ENCODE data around the gene ELOVL1. TPM values are rescaled to one million over a fixed set of nuclear protein-coding genes. Genes with fewer than 3 reads are reported as not detected.
"Not testable (repeated sequence)": the region's sequence is repeated elsewhere in the genome, so short reads cannot be mapped to it uniquely, and the experiment has no call there.

Gene ELOVL1
- total RNA-seq, 1 donor from 2014 or later = 52.2 TPM

- H3K36me3 Mint-ChIP-seq = peaks cover 39% of the 10 kb centered on the region
- H3K4me3 Mint-ChIP-seq = no peak overlapping the region
- DNase-seq (ENCODE audit: extremely low spot score, unreplicated experiment) = no peak
- no peaks in the 10 kb centered on the region for H3K27me3 Mint-ChIP-seq
- no peak overlapping the region for H3K27ac Mint-ChIP-seq
- TF ChIP-seq, protein P1, sequence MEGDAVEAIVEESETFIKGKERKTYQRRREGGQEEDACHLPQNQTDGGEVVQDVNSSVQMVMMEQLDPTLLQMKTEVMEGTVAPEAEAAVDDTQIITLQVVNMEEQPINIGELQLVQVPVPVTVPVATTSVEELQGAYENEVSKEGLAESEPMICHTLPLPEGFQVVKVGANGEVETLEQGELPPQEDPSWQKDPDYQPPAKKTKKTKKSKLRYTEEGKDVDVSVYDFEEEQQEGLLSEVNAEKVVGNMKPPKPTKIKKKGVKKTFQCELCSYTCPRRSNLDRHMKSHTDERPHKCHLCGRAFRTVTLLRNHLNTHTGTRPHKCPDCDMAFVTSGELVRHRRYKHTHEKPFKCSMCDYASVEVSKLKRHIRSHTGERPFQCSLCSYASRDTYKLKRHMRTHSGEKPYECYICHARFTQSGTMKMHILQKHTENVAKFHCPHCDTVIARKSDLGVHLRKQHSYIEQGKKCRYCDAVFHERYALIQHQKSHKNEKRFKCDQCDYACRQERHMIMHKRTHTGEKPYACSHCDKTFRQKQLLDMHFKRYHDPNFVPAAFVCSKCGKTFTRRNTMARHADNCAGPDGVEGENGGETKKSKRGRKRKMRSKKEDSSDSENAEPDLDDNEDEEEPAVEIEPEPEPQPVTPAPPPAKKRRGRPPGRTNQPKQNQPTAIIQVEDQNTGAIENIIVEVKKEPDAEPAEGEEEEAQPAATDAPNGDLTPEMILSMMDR (conservative IDR thresholded peaks at IDR 0.05) = no peak
- no peaks in the 10 kb centered on the region for H3K9me3 Mint-ChIP-seq
- peaks cover 9% of the 10 kb centered on the region for H3K4me1 Mint-ChIP-seq (ENCODE audit: unreplicated experiment)
Observed at GRCh38 chr1:43405219-43405875, 37.5 kb upstream of the ELOVL1 start.

DNA sequence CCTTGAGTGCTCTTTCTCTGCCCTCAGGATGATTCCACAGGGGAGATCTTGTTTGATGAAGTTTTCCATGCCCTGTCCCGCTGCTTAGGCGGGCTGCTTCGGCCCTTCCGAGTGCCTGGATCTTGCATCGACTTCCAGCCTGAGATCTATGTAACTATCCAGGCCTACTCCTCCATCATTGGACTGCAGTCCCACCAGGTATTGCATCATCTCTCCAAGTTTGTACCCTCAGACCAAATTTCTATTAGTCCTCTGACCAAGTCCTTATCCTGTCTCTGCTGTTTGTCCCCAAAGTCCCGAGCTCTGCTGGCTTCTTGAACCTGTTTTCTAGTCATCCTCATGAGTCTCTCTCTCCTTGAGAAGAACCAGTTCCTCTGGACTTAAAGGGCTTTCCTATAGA is 36.5 kb upstream of the ELOVL1 start:
- H3K4me3 Mint-ChIP-seq = no peak overlapping the region
- DNase-seq (ENCODE audit: extremely low spot score, unreplicated experiment) = no peak
- TF ChIP-seq, protein P1 (conservative IDR thresholded peaks at IDR 0.05) = no peak
- H3K27me3 Mint-ChIP-seq = no peaks in the 10 kb centered on the region
- no peak overlapping the region for H3K27ac Mint-ChIP-seq
- peaks cover 35% of the 10 kb centered on the region for H3K36me3 Mint-ChIP-seq
- peaks cover 9% of the 10 kb centered on the region for H3K4me1 Mint-ChIP-seq (ENCODE audit: unreplicated experiment)
- H3K9me3 Mint-ChIP-seq = no peaks in the 10 kb centered on the region

GRCh38 chr1:43402089-43402865 is 34.5 kb upstream of the ELOVL1 start:
- DNase-seq (ENCODE audit: extremely low spot score, unreplicated experiment) = no peak
- Mint-ChIP-seq H3K4me3 (no peak overlapping the region), H3K27ac (no peak overlapping the region), H3K27me3 (no peaks in the 10 kb centered on the region), H3K9me3 (no peaks in the 10 kb centered on the region), H3K4me1 (ENCODE audit: unreplicated experiment) (peaks cover 9% of the 10 kb centered on the region), H3K36me3 (peaks cover 41% of the 10 kb centered on the region)
- TF ChIP-seq, protein P1 (conservative IDR thresholded peaks at IDR 0.05) = no peak

GRCh38 chr1:43400441-43400840 is 32.6 kb upstream of the ELOVL1 start:
- not testable (repeated sequence) for H3K9me3 Mint-ChIP-seq, H3K27ac Mint-ChIP-seq, H3K4me3 Mint-ChIP-seq

DNA sequence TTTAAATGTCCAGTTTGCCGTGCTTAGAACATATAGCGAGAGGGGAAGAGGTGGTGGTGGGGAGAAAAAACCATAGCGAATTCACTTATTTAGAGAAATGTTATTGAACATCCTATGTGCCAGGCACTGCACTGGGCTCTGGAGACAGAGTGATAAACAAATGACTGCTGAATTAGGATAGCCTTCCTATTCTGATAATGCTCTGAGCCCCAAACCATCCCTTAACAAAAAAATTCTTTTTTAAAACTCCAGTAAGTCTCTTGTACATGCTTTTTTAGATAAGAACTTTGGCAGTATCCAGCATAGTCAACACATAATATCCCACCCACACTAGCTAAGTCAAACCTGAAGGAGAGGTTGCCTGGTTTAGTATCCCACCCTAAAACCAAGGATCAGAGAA is 30.4 kb upstream of the ELOVL1 start:
- Mint-ChIP-seq H3K27me3 (no peaks in the 10 kb centered on the region), H3K4me3 (no peak overlapping the region), H3K36me3 (peaks cover 24% of the 10 kb centered on the region), H3K9me3 (no peaks in the 10 kb centered on the region), H3K4me1 (ENCODE audit: unreplicated experiment) (peaks cover 9% of the 10 kb centered on the region), H3K27ac (no peak overlapping the region)
- TF ChIP-seq, protein P1 (conservative IDR thresholded peaks at IDR 0.05) = no peak
- DNase-seq (ENCODE audit: extremely low spot score, unreplicated experiment) = no peak

More at GRCh38 chr1:43400441-43400840, 32.6 kb upstream of the ELOVL1 start:
- not testable (repeated sequence) for H3K27me3 Mint-ChIP-seq; H3K4me1 Mint-ChIP-seq (ENCODE audit: unreplicated experiment); DNase-seq (ENCODE audit: extremely low spot score, unreplicated experiment)
- H3K36me3 Mint-ChIP-seq = peaks cover 33% of the 10 kb centered on the region

- H3K27me3 Mint-ChIP-seq = no peaks in the 10 kb centered on the region
- H3K4me1 Mint-ChIP-seq (ENCODE audit: unreplicated experiment) = peaks cover 5% of the 10 kb centered on the region
- H3K27ac Mint-ChIP-seq = peak overlapping the region; percentile 32
- H3K4me3 Mint-ChIP-seq = no peak overlapping the region
- no peak for DNase-seq (ENCODE audit: extremely low spot score, unreplicated experiment)
- peaks cover 19% of the 10 kb centered on the region for H3K36me3 Mint-ChIP-seq
- no peaks in the 10 kb centered on the region for H3K9me3 Mint-ChIP-seq
- TF ChIP-seq, protein P1 (conservative IDR thresholded peaks at IDR 0.05) = no peak
Observed at GRCh38 chr1:43396059-43396458, 28.2 kb upstream of the ELOVL1 start.
